B cell (primary cell): ENCODE data around the gene NDUFS6. TPM values are rescaled to one million over a fixed set of nuclear protein-coding genes. Genes with fewer than 3 reads are reported as not detected.

ENCODE experiments used
- ATAC-seq: fragments of 200-7000 bp; cut with Tn5 transposase; one replicate; pipeline ENCODE4 v1.10.0; 2021; ENCODE audit warnings: low read depth, mild to moderate bottlenecking, moderate number of reproducible peaks, moderate library complexity
- CTCF ChIA-PET: fragments of 350-600 bp; sonication (Branson Sonifier 250); formaldehyde crosslinking; loops from one replicate; lab custom pipeline; 2021; ENCODE audit warnings: antibody characterized with exemption, inconsistent platforms; lab: Charles Lee
- POLR2A ChIA-PET: fragments of 350-600 bp; sonication (Branson Sonifier 250); formaldehyde crosslinking; loops from one replicate; lab custom pipeline; 2021; ENCODE audit warnings: antibody characterized with exemption; lab: Charles Lee
- DNase-seq: peaks from one replicate; pipeline ENCODE4 v3.0.0; 2013
- H2AFZ ChIP-seq: 2 replicates; pipeline ENCODE4 v1.6.1; 2012; ENCODE audit warnings: mild to moderate bottlenecking, low read depth, low read length; ENCODE audit not compliant: insufficient read depth, poor library complexity, severe bottlenecking
- H3K27ac ChIP-seq, 2 donors: 1 replicate in 1 of 2; 2 replicates in 1 of 2; pipeline ENCODE4 v1.5.1; 2012 to 2013; ENCODE audit warnings: low read length in 2 of 2, mild to moderate bottlenecking in 2 of 2, moderate library complexity in 1 of 2
- H3K27me3 ChIP-seq, 4 experiments: fragments of 200-600 bp in 1 of 4; sonication (generic) in 1 of 4; replicated peaks in 1 of 4; 1 replicate in 2 of 4; 2 replicates in 2 of 4; pipeline versions ENCODE4 v1.6.1 to v1.7.0; 2013 to 2016; ENCODE audit warnings: low read length in 3 of 4, mild to moderate bottlenecking in 2 of 4, mixed read lengths in 1 of 4, moderate library complexity in 1 of 4; ENCODE audit not compliant: insufficient read depth in 4 of 4, control insufficient read depth in 3 of 4; ENCODE audit errors: control extremely low read depth in 1 of 4
- H3K36me3 ChIP-seq, 2 experiments: replicated peaks in 1 of 2; 1 replicate in 1 of 2; 2 replicates in 1 of 2; pipeline versions ENCODE4 v1.6.1 to v1.7.1; 2013; ENCODE audit warnings: low read length in 1 of 2; ENCODE audit not compliant: insufficient read depth in 2 of 2, control insufficient read depth in 1 of 2; ENCODE audit errors: control extremely low read depth in 1 of 2, extremely low read depth in 1 of 2
- H3K4me1 ChIP-seq, 2 donors: fragments of 200-600 bp in 1 of 2; sonication (generic) in 1 of 2; 1 replicate in 1 of 2; 2 replicates in 1 of 2; pipeline versions ENCODE4 v1.5.1 to v1.6.1; 2013 to 2017; ENCODE audit warnings: low read length in 2 of 2; ENCODE audit not compliant: control insufficient read depth in 2 of 2, insufficient read depth in 2 of 2
- H3K4me2 ChIP-seq: replicated peaks from 2 replicates; pipeline ENCODE3; 2012; ENCODE audit warnings: mild to moderate bottlenecking, low read depth, low read length; ENCODE audit not compliant: poor library complexity, severe bottlenecking
- H3K4me3 ChIP-seq, 5 experiments: fragments of 200-600 bp in 1 of 5; sonication (generic) in 1 of 5; 1 replicate in 3 of 5; 2 replicates in 2 of 5; pipeline versions ENCODE4 v1.5.1 to v1.7.0; 2011 to 2016; ENCODE audit warnings: low read length in 4 of 5, mild to moderate bottlenecking in 4 of 5, low read depth in 2 of 5, control low read depth in 1 of 5, moderate library complexity in 1 of 5; ENCODE audit not compliant: insufficient read depth in 1 of 5; ENCODE audit errors: control extremely low read depth in 1 of 5, extremely low read depth in 1 of 5
- H3K79me2 ChIP-seq: fragments of 200-600 bp; sonication (generic); one replicate; pipeline ENCODE4 v1.6.0; 2016; ENCODE audit warnings: low read length; ENCODE audit not compliant: control insufficient read depth, insufficient read depth
- H3K9ac ChIP-seq: fragments of 200-600 bp; sonication (generic); 2 replicates; pipeline ENCODE4 v1.6.1; 2017; ENCODE audit warnings: mild to moderate bottlenecking, low read length, moderate library complexity
- H3K9me3 ChIP-seq, 3 donors: one replicate each; pipeline versions ENCODE4 v1.6.1 to v1.7.1; 2013; ENCODE audit warnings: low read length in 2 of 3; ENCODE audit not compliant: control insufficient read depth in 2 of 3, insufficient read depth in 1 of 3; ENCODE audit errors: control extremely low read depth in 1 of 3
- H4K20me1 ChIP-seq: 2 replicates; pipeline ENCODE4 v1.6.0; 2012; ENCODE audit warnings: mild to moderate bottlenecking, low read length; ENCODE audit not compliant: insufficient read depth, control insufficient read depth, poor library complexity, severe bottlenecking
- H3K27ac Mint-ChIP-seq: one replicate; pipeline ENCODE4 v1.8.0; 2021; ENCODE audit warnings: mixed read lengths
- H3K27me3 Mint-ChIP-seq: one replicate; pipeline ENCODE4 v1.8.0; 2021; ENCODE audit warnings: mixed read lengths
- H3K4me1 Mint-ChIP-seq: one replicate; pipeline ENCODE4 v1.8.0; 2021; ENCODE audit warnings: mixed read lengths
- H3K4me3 Mint-ChIP-seq: one replicate; pipeline ENCODE4 v1.8.0; 2021; ENCODE audit warnings: mixed read lengths
- H3K9me3 Mint-ChIP-seq: one replicate; pipeline ENCODE4 v1.8.0; 2022; ENCODE audit warnings: mixed read lengths; ENCODE audit not compliant: insufficient read depth
- EZH2 ChIP-seq: IDR thresholded peaks from 2 replicates; pipeline ENCODE4 v1.6.1; 2012; ENCODE audit warnings: borderline replicate concordance, low read depth, mild to moderate bottlenecking, moderate library complexity, low read length; ENCODE audit not compliant: insufficient read depth, poor library complexity, severe bottlenecking
- WGBS: methylation state at CpG from one replicate; pipeline ENCODE4 v1.1.5; 2013; ENCODE audit warnings: missing lambda C conversion rate; ENCODE audit not compliant: insufficient coverage; 5-methylcytosine and 5-hydroxymethylcytosine counted together
- intact Hi-C: fragments of 100-400 bp; cut with micrococcal nuclease; formaldehyde crosslinking; loops from one replicate; pipeline ENCODE4 v1.10.0; 2022
- polyA plus RNA-seq: library from polyadenylated mRNA; depleted of rRNA; stranded (reverse); fragments of >200 nt; gene quantifications from 2 replicates; pipeline ENCODE4 v1.2.3, GENCODE V29; 2012
- total RNA-seq, 2 donors: library from RNA; stranded (reverse); fragments of 120-200 nt in 1 of 2; gene quantifications; 1 replicate in 1 of 2; 2 replicates in 1 of 2; pipeline versions ENCODE4 v1.2.3 to v1.2.4, GENCODE V29; 2013 to 2022
- TF ChIP-seq, protein P1 (sequence below): fragments of 200-600 bp; IDR thresholded peaks from one replicate; pipeline ENCODE4 v1.8.0; 2022; ENCODE audit warnings: antibody characterized with exemption, mild to moderate bottlenecking

NDUFS6 gene
- total and polyA plus RNA-seq, 2 donors (not counting 1 experiment from before 2014, with no cell fraction given), result 16.9 to 18.0 TPM

DNA sequence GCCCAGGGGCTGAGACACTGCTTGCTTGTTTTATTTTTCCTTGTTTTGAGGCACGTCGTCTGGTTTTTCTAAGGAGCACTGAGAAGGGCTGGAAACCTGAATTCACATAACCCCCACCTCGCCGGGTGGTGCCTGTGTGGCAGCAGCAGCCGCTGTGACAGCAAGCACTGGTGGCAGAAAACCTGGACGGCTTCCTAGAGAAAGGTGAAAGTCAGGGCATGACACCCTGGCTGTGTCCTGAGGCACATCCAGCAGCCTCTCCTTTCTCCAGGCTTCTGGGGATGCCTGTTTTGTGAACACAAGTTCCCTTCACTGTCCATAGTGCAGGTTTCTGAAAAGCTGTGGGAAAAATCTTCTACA lies 30.8 kb upstream of the NDUFS6 start:
- ATAC-seq (no peak), DNase-seq (no peak)
- Histone ChIP-seq H3K4me1 (peaks cover under 1 to 2% of the 10 kb centered on the region in 2 donors), H3K36me3 (no peaks in the 10 kb centered on the region), H3K79me2 (no peaks in the 10 kb centered on the region), H4K20me1 (no peaks in the 10 kb centered on the region), H3K4me3 (no peak overlapping the region), H2AFZ (no peak overlapping the region), H3K9ac (no peak overlapping the region), H3K27ac (no peak overlapping the region), H3K27me3 (peaks cover 0 to 22% (median 5%) of the 10 kb centered on the region in 4 experiments), H3K9me3 (peaks cover 0 to 3% (median 0%) of the 10 kb centered on the region in 3 donors), H3K4me2 (no peak overlapping the region)
- intact Hi-C loops, result no loop called here
- TF ChIP-seq, protein P1, sequence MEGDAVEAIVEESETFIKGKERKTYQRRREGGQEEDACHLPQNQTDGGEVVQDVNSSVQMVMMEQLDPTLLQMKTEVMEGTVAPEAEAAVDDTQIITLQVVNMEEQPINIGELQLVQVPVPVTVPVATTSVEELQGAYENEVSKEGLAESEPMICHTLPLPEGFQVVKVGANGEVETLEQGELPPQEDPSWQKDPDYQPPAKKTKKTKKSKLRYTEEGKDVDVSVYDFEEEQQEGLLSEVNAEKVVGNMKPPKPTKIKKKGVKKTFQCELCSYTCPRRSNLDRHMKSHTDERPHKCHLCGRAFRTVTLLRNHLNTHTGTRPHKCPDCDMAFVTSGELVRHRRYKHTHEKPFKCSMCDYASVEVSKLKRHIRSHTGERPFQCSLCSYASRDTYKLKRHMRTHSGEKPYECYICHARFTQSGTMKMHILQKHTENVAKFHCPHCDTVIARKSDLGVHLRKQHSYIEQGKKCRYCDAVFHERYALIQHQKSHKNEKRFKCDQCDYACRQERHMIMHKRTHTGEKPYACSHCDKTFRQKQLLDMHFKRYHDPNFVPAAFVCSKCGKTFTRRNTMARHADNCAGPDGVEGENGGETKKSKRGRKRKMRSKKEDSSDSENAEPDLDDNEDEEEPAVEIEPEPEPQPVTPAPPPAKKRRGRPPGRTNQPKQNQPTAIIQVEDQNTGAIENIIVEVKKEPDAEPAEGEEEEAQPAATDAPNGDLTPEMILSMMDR, result no peak
- no peak for TF ChIP-seq EZH2
- 82% methylated on average over 6 of the region's 6 CpGs for WGBS
- H3K4me3 Mint-ChIP-seq, result no peak overlapping the region
- H3K27ac Mint-ChIP-seq, result no peak overlapping the region
- ChIA-PET POLR2A (no interaction called here), CTCF (interaction anchor here (0.9 kb wide), 1 partner anchor 44 kb away, joined by 3 read pairs; no protein-coding TSS in a partner anchor)
- peaks cover 13% of the 10 kb centered on the region for H3K27me3 Mint-ChIP-seq
- H3K9me3 Mint-ChIP-seq, result no peaks in the 10 kb centered on the region
- H3K4me1 Mint-ChIP-seq, result no peaks in the 10 kb centered on the region

DNA sequence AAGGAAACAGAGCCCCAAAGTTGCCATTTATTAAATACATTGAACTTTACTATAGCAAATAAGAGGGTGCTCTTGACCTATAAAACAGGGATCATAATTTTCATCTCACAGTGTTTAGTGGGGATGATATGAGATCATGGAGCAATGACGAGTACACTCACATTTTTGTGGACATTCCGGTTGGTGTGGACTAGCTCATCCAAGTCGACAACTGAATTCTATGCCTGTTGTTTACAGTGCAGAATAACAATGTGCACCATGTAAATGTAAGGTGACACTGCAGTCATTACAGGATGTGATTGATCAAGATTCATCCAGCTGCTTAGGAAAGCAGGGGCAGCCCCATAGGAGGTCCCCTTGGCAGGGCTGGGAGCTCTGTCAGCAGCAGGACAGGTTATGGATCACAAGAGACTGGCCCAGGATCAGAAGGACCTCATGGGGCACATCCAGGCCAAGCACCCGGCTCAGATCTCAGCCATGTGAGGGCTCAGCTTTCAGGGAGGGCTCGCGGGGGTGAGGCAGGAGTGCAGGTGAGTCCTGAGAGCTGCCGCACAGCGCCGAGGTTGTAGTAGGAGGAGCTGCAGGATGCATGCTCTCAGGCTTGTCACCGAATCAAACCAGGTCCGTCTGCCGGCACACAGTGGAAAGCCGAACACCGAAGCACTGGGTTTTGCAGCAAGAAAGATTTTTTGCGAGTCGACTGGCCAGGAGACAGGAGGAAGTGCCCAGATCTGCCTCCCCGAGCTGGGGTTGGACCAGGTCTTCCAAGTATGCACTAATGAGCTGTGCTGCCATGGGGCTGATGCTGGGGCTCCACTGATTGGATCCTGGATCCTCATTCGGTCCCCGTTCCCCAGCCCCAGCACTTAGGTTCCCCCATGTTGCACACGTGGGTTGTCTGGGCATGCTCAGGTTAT lies 29.8 kb upstream of the NDUFS6 start:
- H3K4me3 ChIP-seq, result no peak overlapping the region
- DNase-seq, result no peak
- 85% methylated on average over 20 of the region's 20 CpGs for WGBS
- H3K27ac Mint-ChIP-seq, result no peak overlapping the region
- H3K4me1 ChIP-seq, result no peaks in the 10 kb centered on the region
- ChIA-PET POLR2A (no interaction called here), CTCF (interaction anchor here (0.9 kb wide), 1 partner anchor 43 kb away, joined by 3 read pairs; no protein-coding TSS in a partner anchor)
- no peak overlapping the region for H3K27ac ChIP-seq
- H3K27me3 ChIP-seq, result peaks cover 0 to 14% (median 4%) of the 10 kb centered on the region in 4 experiments
- H4K20me1 ChIP-seq, result no peaks in the 10 kb centered on the region
- intact Hi-C loops, result no loop called here
- no peak overlapping the region for H3K4me3 Mint-ChIP-seq
- H3K79me2 ChIP-seq, result no peaks in the 10 kb centered on the region
- no peak for ATAC-seq
- no peak for TF ChIP-seq EZH2
- H3K36me3 ChIP-seq, result no peaks in the 10 kb centered on the region
- H3K4me1 Mint-ChIP-seq, result no peaks in the 10 kb centered on the region
- H3K9me3 ChIP-seq, result no peaks in the 10 kb centered on the region
- no peak overlapping the region for H3K4me2 ChIP-seq
- peaks cover 8% of the 10 kb centered on the region for H3K27me3 Mint-ChIP-seq
- H2AFZ ChIP-seq, result no peak overlapping the region
- no peaks in the 10 kb centered on the region for H3K9me3 Mint-ChIP-seq
- H3K9ac ChIP-seq, result no peak overlapping the region
